ENCODE data around the gene RAB7B. TPM values are rescaled to one million over a fixed set of nuclear protein-coding genes. Genes with fewer than 3 reads are reported as not detected.
A peak's percentile ranks its signal among the peaks of the same experiment; 100 is the strongest.

RAB7B gene
- polyA plus RNA-seq, 2 of the 4 experiments (the other 2 are of a cell fraction), result 0.08 to 0.30 TPM

GRCh38 chr1:205933671-205934618, 69.2 kb downstream of the RAB7B start:
- FAIRE-seq, result no peak
- DNase-seq (ENCODE audit: low read depth in 1 of 2, low spot score in 1 of 2), result peak; percentile 89 to 91
- peak; percentile 87 to 90 for ATAC-seq
- Histone ChIP-seq H3K4me2 (peak overlapping the region; percentile 65), H3K4me3 (no peak overlapping the region), H3K4me1 (peaks cover 60% of the 10 kb centered on the region), H3K27ac (peak overlapping the region; percentile 84 to 93), H3K9me3 (no peaks in the 10 kb centered on the region)
- whole genome bisulfite sequencing (ENCODE audit: missing lambda C conversion rate), result 27% methylated on average over 7 of the region's 7 CpGs
- ChIA-PET CTCF (interaction anchor here (0.9 to 23.3 kb wide), 4 partner anchors 11 to 142 kb away, joined by 3 to 822 read pairs (median 26); no protein-coding TSS in a partner anchor), POLR2A (no interaction called here)
- TF ChIP-seq RFX5 (IDR thresholded peaks at IDR 0.05) (no peak), JUN (IDR thresholded peaks at IDR 0.05) (peak; percentile 37 to 76; a peak in 4 of 5 replicates), EP300 (IDR thresholded peaks at IDR 0.05) (peak in 1 of 2 experiments; percentile 38; a peak in 1 of 5 replicates), CBX8 (IDR thresholded peaks at IDR 0.05) (no peak), PBX3 (IDR thresholded peaks at IDR 0.05) (no peak), CTCF (IDR thresholded peaks at IDR 0.05) (no peak), HDAC2 (IDR thresholded peaks at IDR 0.05) (no peak), EHF (CRISPR knock-in tag; IDR thresholded peaks at IDR 0.05) (no peak), USF2 (IDR thresholded peaks at IDR 0.05) (no peak), RARB (CRISPR knock-in tag; IDR thresholded peaks at IDR 0.05) (no peak), HOXB5 (CRISPR knock-in tag; IDR thresholded peaks at IDR 0.05) (peak; percentile 85), NPAS2 (CRISPR knock-in tag; IDR thresholded peaks at IDR 0.05; ENCODE audit: borderline replicate concordance) (no peak), SREBF2 (IDR thresholded peaks at IDR 0.05) (no peak), ESRRA (IDR thresholded peaks at IDR 0.05; ENCODE audit: borderline replicate concordance, low read length) (no peak), JUNB (IDR thresholded peaks at IDR 0.05) (peak; percentile 51; the same call in 1 of the 2 replicates), MYC (IDR thresholded peaks at IDR 0.05; ENCODE audit: borderline replicate concordance, low read length) (no peak; the same call in 1 of the 2 replicates), MAX (IDR thresholded peaks at IDR 0.05) (no peak; the same call in 1 of the 2 replicates), POLR2A (IDR thresholded peaks at IDR 0.05; ENCODE audit: low read length) (no peak), BHLHE40 (IDR thresholded peaks at IDR 0.05; ENCODE audit: low read depth, low read length) (no peak), SMC3 (IDR thresholded peaks at IDR 0.05) (no peak), TFCP2L1 (CRISPR knock-in tag; IDR thresholded peaks at IDR 0.05) (no peak), HES2 (IDR thresholded peaks at IDR 0.05) (no peak), CBX2 (IDR thresholded peaks at IDR 0.05; ENCODE audit: borderline replicate concordance, low read depth) (no peak), HOXA7 (CRISPR knock-in tag; IDR thresholded peaks at IDR 0.05) (no peak), MAFK (IDR thresholded peaks at IDR 0.05; ENCODE audit: partially characterized antibody) (peak; percentile 67), ZNF302 (CRISPR knock-in tag; IDR thresholded peaks at IDR 0.05) (no peak)
- TF ChIP-seq, protein P1, sequence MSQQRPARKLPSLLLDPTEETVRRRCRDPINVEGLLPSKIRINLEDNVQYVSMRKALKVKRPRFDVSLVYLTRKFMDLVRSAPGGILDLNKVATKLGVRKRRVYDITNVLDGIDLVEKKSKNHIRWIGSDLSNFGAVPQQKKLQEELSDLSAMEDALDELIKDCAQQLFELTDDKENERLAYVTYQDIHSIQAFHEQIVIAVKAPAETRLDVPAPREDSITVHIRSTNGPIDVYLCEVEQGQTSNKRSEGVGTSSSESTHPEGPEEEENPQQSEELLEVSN (IDR thresholded peaks at IDR 0.05; ENCODE audit: borderline replicate concordance, low read depth), result no peak
- TF ChIP-seq, protein P2, sequence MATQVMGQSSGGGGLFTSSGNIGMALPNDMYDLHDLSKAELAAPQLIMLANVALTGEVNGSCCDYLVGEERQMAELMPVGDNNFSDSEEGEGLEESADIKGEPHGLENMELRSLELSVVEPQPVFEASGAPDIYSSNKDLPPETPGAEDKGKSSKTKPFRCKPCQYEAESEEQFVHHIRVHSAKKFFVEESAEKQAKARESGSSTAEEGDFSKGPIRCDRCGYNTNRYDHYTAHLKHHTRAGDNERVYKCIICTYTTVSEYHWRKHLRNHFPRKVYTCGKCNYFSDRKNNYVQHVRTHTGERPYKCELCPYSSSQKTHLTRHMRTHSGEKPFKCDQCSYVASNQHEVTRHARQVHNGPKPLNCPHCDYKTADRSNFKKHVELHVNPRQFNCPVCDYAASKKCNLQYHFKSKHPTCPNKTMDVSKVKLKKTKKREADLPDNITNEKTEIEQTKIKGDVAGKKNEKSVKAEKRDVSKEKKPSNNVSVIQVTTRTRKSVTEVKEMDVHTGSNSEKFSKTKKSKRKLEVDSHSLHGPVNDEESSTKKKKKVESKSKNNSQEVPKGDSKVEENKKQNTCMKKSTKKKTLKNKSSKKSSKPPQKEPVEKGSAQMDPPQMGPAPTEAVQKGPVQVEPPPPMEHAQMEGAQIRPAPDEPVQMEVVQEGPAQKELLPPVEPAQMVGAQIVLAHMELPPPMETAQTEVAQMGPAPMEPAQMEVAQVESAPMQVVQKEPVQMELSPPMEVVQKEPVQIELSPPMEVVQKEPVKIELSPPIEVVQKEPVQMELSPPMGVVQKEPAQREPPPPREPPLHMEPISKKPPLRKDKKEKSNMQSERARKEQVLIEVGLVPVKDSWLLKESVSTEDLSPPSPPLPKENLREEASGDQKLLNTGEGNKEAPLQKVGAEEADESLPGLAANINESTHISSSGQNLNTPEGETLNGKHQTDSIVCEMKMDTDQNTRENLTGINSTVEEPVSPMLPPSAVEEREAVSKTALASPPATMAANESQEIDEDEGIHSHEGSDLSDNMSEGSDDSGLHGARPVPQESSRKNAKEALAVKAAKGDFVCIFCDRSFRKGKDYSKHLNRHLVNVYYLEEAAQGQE (IDR thresholded peaks at IDR 0.05), result no peak
- TF ChIP-seq, protein P3, sequence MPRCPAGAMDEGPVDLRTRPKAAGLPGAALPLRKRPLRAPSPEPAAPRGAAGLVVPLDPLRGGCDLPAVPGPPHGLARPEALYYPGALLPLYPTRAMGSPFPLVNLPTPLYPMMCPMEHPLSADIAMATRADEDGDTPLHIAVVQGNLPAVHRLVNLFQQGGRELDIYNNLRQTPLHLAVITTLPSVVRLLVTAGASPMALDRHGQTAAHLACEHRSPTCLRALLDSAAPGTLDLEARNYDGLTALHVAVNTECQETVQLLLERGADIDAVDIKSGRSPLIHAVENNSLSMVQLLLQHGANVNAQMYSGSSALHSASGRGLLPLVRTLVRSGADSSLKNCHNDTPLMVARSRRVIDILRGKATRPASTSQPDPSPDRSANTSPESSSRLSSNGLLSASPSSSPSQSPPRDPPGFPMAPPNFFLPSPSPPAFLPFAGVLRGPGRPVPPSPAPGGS (IDR thresholded peaks at IDR 0.05), result no peak
- TF ChIP-seq, protein P4, sequence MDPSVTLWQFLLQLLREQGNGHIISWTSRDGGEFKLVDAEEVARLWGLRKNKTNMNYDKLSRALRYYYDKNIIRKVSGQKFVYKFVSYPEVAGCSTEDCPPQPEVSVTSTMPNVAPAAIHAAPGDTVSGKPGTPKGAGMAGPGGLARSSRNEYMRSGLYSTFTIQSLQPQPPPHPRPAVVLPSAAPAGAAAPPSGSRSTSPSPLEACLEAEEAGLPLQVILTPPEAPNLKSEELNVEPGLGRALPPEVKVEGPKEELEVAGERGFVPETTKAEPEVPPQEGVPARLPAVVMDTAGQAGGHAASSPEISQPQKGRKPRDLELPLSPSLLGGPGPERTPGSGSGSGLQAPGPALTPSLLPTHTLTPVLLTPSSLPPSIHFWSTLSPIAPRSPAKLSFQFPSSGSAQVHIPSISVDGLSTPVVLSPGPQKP (IDR thresholded peaks at IDR 0.05; ENCODE audit: low read depth, low read length), result no peak
